ENCODE results near the gene C16orf74. TPM values are rescaled to one million over a fixed set of nuclear protein-coding genes. Genes with fewer than 3 reads are reported as not detected.

Gene C16orf74
- total RNA-seq, 1 experiment from 2014 or later = 44.3 TPM

- Histone ChIP-seq H4K20me1 (ENCODE audit: insufficient read depth) (peaks cover 39% of the 10 kb centered on the region), H3K9me3 (ENCODE audit: insufficient read depth, low read depth) (no peaks in the 10 kb centered on the region), H3K9me2 (ENCODE audit: insufficient read depth) (no peaks in the 10 kb centered on the region), H3K27ac (no peak overlapping the region; the same call in 1 of the 2 replicates), H3K4me1 (replicated peaks; ENCODE audit: insufficient read depth) (peaks cover 16% of the 10 kb centered on the region), H3K36me3 (ENCODE audit: low read depth) (peaks cover 13% of the 10 kb centered on the region), H3K27me3 (ENCODE audit: insufficient read depth, low read depth) (no peaks in the 10 kb centered on the region), H3K4me3 (peak overlapping the region; percentile 95), H3F3A (ENCODE audit: insufficient read depth, low read depth) (peaks cover 10% of the 10 kb centered on the region; the same call in 1 of the 2 replicates), H2AFZ (peak overlapping the region; percentile 94), H3K79me2 (ENCODE audit: low read depth) (peaks cover 80% of the 10 kb centered on the region), H3K4me2 (peak overlapping the region; percentile 86)
- intact Hi-C loops (cut with micrococcal nuclease; ENCODE audit: unreplicated experiment) = no loop called here
- ChIA-PET POLR2A (ENCODE audit: unreplicated experiment) (no interaction called here), CTCF (interaction anchor here (0.6 kb wide), 1 partner anchor 32 kb away, joined by 3 read pairs; no protein-coding TSS in a partner anchor)
- BruUV-seq (replicated peaks) = TSS peak; percentile 48
- DNase-seq = no peak
- TF ChIP-seq CTCF (conservative IDR thresholded peaks at IDR 0.05) (no peak), EZH2 (IDR thresholded peaks at IDR 0.05; ENCODE audit: low read depth) (no peak)
Measured at GRCh38 chr16:85798901-85799496, 48.1 kb upstream of the C16orf74 start.

GRCh38 chr16:85798283-85798776 is 47.4 kb upstream of the C16orf74 start:
- Histone ChIP-seq H4K20me1 (ENCODE audit: insufficient read depth) (peaks cover 43% of the 10 kb centered on the region), H3K9me3 (ENCODE audit: insufficient read depth, low read depth) (no peaks in the 10 kb centered on the region), H3K36me3 (ENCODE audit: low read depth) (peaks cover 13% of the 10 kb centered on the region), H3K27ac (no peak overlapping the region), H3K4me1 (replicated peaks; ENCODE audit: insufficient read depth) (peaks cover 16% of the 10 kb centered on the region), H3K79me2 (ENCODE audit: low read depth) (peaks cover 87% of the 10 kb centered on the region), H3K27me3 (ENCODE audit: insufficient read depth, low read depth) (no peaks in the 10 kb centered on the region), H3K4me3 (peak overlapping the region; percentile 95), H3K4me2 (peak overlapping the region; percentile 86), H3K9me2 (ENCODE audit: insufficient read depth) (no peaks in the 10 kb centered on the region), H3F3A (ENCODE audit: insufficient read depth, low read depth) (peaks cover 10% of the 10 kb centered on the region; the same call in 1 of the 2 replicates), H2AFZ (peak overlapping the region; percentile 94; the same call in 1 of the 2 replicates)
- TF ChIP-seq EZH2 (IDR thresholded peaks at IDR 0.05; ENCODE audit: low read depth) (no peak), CTCF (conservative IDR thresholded peaks at IDR 0.05) (no peak)
- BruUV-seq (replicated peaks) = no TSS peak
- no peak for DNase-seq
- ChIA-PET POLR2A (ENCODE audit: unreplicated experiment) (interaction anchor here (0.7 to 0.8 kb wide), 2 partner anchors 444 to 626 kb away, joined by 3 read pairs; no protein-coding TSS in a partner anchor), CTCF (interaction anchor here (0.6 to 0.7 kb wide), 2 partner anchors 15 to 31 kb away, joined by 3 read pairs; no protein-coding TSS in a partner anchor)
- intact Hi-C loops (cut with micrococcal nuclease; ENCODE audit: unreplicated experiment) = no loop called here

- BruUV-seq (replicated peaks) = no TSS peak
- TF ChIP-seq EZH2 (IDR thresholded peaks at IDR 0.05; ENCODE audit: low read depth) = no peak
- TF ChIP-seq CTCF (conservative IDR thresholded peaks at IDR 0.05) = no peak
- intact Hi-C loops (cut with micrococcal nuclease; ENCODE audit: unreplicated experiment) = no loop called here
- H3K79me2 ChIP-seq (ENCODE audit: low read depth) = peaks cover 96% of the 10 kb centered on the region
- H3K9me2 ChIP-seq (ENCODE audit: insufficient read depth) = no peaks in the 10 kb centered on the region
- H3K4me3 ChIP-seq = no peak overlapping the region
- peaks cover 16% of the 10 kb centered on the region for H3K4me1 ChIP-seq (replicated peaks; ENCODE audit: insufficient read depth)
- H3F3A ChIP-seq (ENCODE audit: insufficient read depth, low read depth) = 0 out of 2 replicates have a peak, but pooled peaks cover 4% of the 10 kb centered on the region
- no peaks in the 10 kb centered on the region for H3K27me3 ChIP-seq (ENCODE audit: insufficient read depth, low read depth)
- peaks cover 43% of the 10 kb centered on the region for H4K20me1 ChIP-seq (ENCODE audit: insufficient read depth)
- no peak for DNase-seq
- no peaks in the 10 kb centered on the region for H3K9me3 ChIP-seq (ENCODE audit: insufficient read depth, low read depth)
- no peak overlapping the region for H3K27ac ChIP-seq
- H3K4me2 ChIP-seq = no peak overlapping the region
- H2AFZ ChIP-seq = no peak overlapping the region
- H3K36me3 ChIP-seq (ENCODE audit: low read depth) = peaks cover 4% of the 10 kb centered on the region; the same call in 1 of the 2 replicates
- ChIA-PET CTCF (no interaction called here), POLR2A (ENCODE audit: unreplicated experiment) (interaction anchor here (0.6 kb wide), 1 partner anchor 100 kb away, joined by 3 read pairs; no protein-coding TSS in a partner anchor)
Measured at GRCh38 chr16:85796599-85796998, 45.7 kb upstream of the C16orf74 start.
